Fibroblast of villous mesenchyme (primary cell): ENCODE measurements around the gene RECQL5. TPM values are rescaled to one million over a fixed set of nuclear protein-coding genes. Genes with fewer than 3 reads are reported as not detected.

Experiments
- DNase-seq: peaks from one replicate; pipeline ENCODE4 v3.0.0-alpha.2; 2010; ENCODE audit warnings: low read depth
- H3K4me3 ChIP-seq: 2 replicates; pipeline ENCODE4 v1.5.1; 2011; ENCODE audit warnings: low read depth, mild to moderate bottlenecking, low read length
- CTCF ChIP-seq: IDR thresholded peaks from 2 replicates; pipeline ENCODE4 v1.5.1; 2012; ENCODE audit warnings: low read depth, mild to moderate bottlenecking, low read length; ENCODE audit not compliant: insufficient read depth
- total RNA-seq: library from RNA; depleted of rRNA; stranded (reverse); fragments of >200 nt; gene quantifications from 2 replicates; pipeline ENCODE4 v1.2.3, GENCODE V29; 2012

RECQL5 gene
- total RNA-seq, 1 donor: 20.7 TPM

GRCh38 chr17:75645501-75645888 is 21.5 kb downstream of the RECQL5 start:
- peak; percentile 25 for DNase-seq
- H3K4me3 ChIP-seq: no peak overlapping the region

GRCh38 chr17:75643643-75644017 is 23.3 kb downstream of the RECQL5 start:
- no peak for DNase-seq
- no peak for TF ChIP-seq CTCF
- H3K4me3 ChIP-seq: no peak overlapping the region

More at GRCh38 chr17:75645501-75645888, 21.5 kb downstream of the RECQL5 start:
- no peak for TF ChIP-seq CTCF

- no peak overlapping the region for H3K4me3 ChIP-seq
- TF ChIP-seq CTCF: no peak
- no peak for DNase-seq
These were observed 23.9 kb downstream of the RECQL5 start for GRCh38 chr17:75642784-75643642.

- DNase-seq: no peak
- TF ChIP-seq CTCF: no peak
- no peak overlapping the region for H3K4me3 ChIP-seq
These were observed 24.7 kb downstream of the RECQL5 start for GRCh38 chr17:75642182-75642783.

GRCh38 chr17:75641343-75641742 is 25.6 kb downstream of the RECQL5 start:
- DNase-seq: no peak
- H3K4me3 ChIP-seq: no peak overlapping the region
- no peak for TF ChIP-seq CTCF

GRCh38 chr17:75640556-75641119 is 26.3 kb downstream of the RECQL5 start:
- H3K4me3 ChIP-seq: no peak overlapping the region
- no peak for TF ChIP-seq CTCF
- no peak for DNase-seq
